ENCODE data around the gene MMP15. TPM values are rescaled to one million over a fixed set of nuclear protein-coding genes. Genes with fewer than 3 reads are reported as not detected.
A peak's percentile ranks its signal among the peaks of the same experiment; 100 is the strongest.

Gene MMP15
- total and polyA plus RNA-seq, 7 experiments from 2014 or later, result 0.06 to 0.85 (median 0.47) TPM; not detected in 1

GRCh38 chr16:57994778-57995177 lies 30.8 kb upstream of the MMP15 start:
- Histone ChIP-seq H3K4me3 (ENCODE audit: low read length) (no peak overlapping the region), H3K36me3 (ENCODE audit: control insufficient read depth in 2 of 3, insufficient read depth in 3 of 3, low read length in 3 of 3) (peaks cover 0 to 41% (median 12%) of the 10 kb centered on the region in 3 experiments), H3K27me3 (ENCODE audit: control insufficient read depth in 2 of 2, insufficient read depth in 2 of 2, low read length in 2 of 2) (no peaks in the 10 kb centered on the region), H3K27ac (ENCODE audit: low read depth, low read length) (peak overlapping the region; percentile 46), H3K4me1 (ENCODE audit: control insufficient read depth in 2 of 2, insufficient read depth in 2 of 2, low read length in 2 of 2) (peaks cover 43 to 55% of the 10 kb centered on the region in 2 donors), H3K9me3 (ENCODE audit: control insufficient read depth in 2 of 3, low read length in 3 of 3) (no peaks in the 10 kb centered on the region)
- intact Hi-C loops (cut with micrococcal nuclease), result loop anchor here in 1 of 2 donors (5.0 kb wide), 1 partner anchor 402 kb away; no protein-coding TSS in a partner anchor
- peak in 1 of 9 donors; percentile 20 for DNase-seq
- H3K9me3 Mint-ChIP-seq, result no peaks in the 10 kb centered on the region
- H3K27me3 Mint-ChIP-seq, result no peaks in the 10 kb centered on the region
- ChIA-PET CTCF (no interaction called here), POLR2A (no interaction called here)
- ATAC-seq, result peak; percentile 72
- peak overlapping the region in 8 of 9 donors; percentile 72 to 90 (median 84) for H3K27ac Mint-ChIP-seq
- peak overlapping the region in 5 of 10 donors; percentile 1 to 41 (median 19) for H3K4me3 Mint-ChIP-seq
- H3K36me3 Mint-ChIP-seq, result peaks cover 0 to 11% (median 0%) of the 10 kb centered on the region in 5 donors
- H3K4me1 Mint-ChIP-seq, result peaks cover 33 to 59% (median 41%) of the 10 kb centered on the region in 7 donors

- no peaks in the 10 kb centered on the region for H3K9me3 Mint-ChIP-seq
- H3K27ac ChIP-seq (ENCODE audit: low read depth, low read length), result peak overlapping the region; percentile 46
- POLR2A ChIA-PET, result no interaction called here
These were observed 29.7 kb upstream of the MMP15 start for GRCh38 chr16:57995721-57996405.

GRCh38 chr16:57996406-57997175 lies 29.0 kb upstream of the MMP15 start:
- no peak for DNase-seq
- no peaks in the 10 kb centered on the region for H3K27me3 Mint-ChIP-seq
- H3K4me1 Mint-ChIP-seq, result peaks cover 24 to 67% (median 46%) of the 10 kb centered on the region in 7 donors
- peaks cover 0 to 11% (median 0%) of the 10 kb centered on the region in 5 donors for H3K36me3 Mint-ChIP-seq
- ATAC-seq, result no peak
- Histone ChIP-seq H3K36me3 (ENCODE audit: control insufficient read depth in 2 of 3, insufficient read depth in 3 of 3, low read length in 3 of 3) (peaks cover 0 to 45% (median 12%) of the 10 kb centered on the region in 3 experiments), H3K4me3 (ENCODE audit: low read length) (no peak overlapping the region), H3K4me1 (ENCODE audit: control insufficient read depth in 2 of 2, insufficient read depth in 2 of 2, low read length in 2 of 2) (peaks cover 43 to 55% of the 10 kb centered on the region in 2 donors), H3K27me3 (ENCODE audit: control insufficient read depth in 2 of 2, insufficient read depth in 2 of 2, low read length in 2 of 2) (no peaks in the 10 kb centered on the region), H3K9me3 (ENCODE audit: control insufficient read depth in 2 of 3, low read length in 3 of 3) (no peaks in the 10 kb centered on the region), H3K27ac (ENCODE audit: low read depth, low read length) (peak overlapping the region; percentile 46)
- H3K27ac Mint-ChIP-seq, result peak overlapping the region in 4 of 9 donors; percentile 9 to 83 (median 36)
- intact Hi-C loops (cut with micrococcal nuclease), result loop anchor here in 1 of 2 donors (5.0 kb wide), 1 partner anchor 404 kb away; no protein-coding TSS in a partner anchor
- ChIA-PET CTCF (interaction anchor here (6.6 kb wide), 1 partner anchor 96 kb away, joined by 43 read pairs; no protein-coding TSS in a partner anchor), POLR2A (no interaction called here)
- no peaks in the 10 kb centered on the region for H3K9me3 Mint-ChIP-seq
- peak overlapping the region in 2 of 10 donors; percentile 19 to 79 for H3K4me3 Mint-ChIP-seq

More at GRCh38 chr16:57995721-57996405, 29.7 kb upstream of the MMP15 start:
- no peaks in the 10 kb centered on the region for H3K27me3 ChIP-seq (ENCODE audit: control insufficient read depth in 2 of 2, insufficient read depth in 2 of 2, low read length in 2 of 2)
- Mint-ChIP-seq H3K4me3 (peak overlapping the region in 3 of 10 donors; percentile 23 to 50 (median 29)), H3K4me1 (peaks cover 27 to 60% (median 41%) of the 10 kb centered on the region in 7 donors), H3K27me3 (no peaks in the 10 kb centered on the region), H3K36me3 (peaks cover 0 to 11% (median 0%) of the 10 kb centered on the region in 5 donors), H3K27ac (peak overlapping the region; percentile 9 to 89 (median 74))
- no peaks in the 10 kb centered on the region for H3K9me3 ChIP-seq (ENCODE audit: control insufficient read depth in 2 of 3, low read length in 3 of 3)
- H3K4me3 ChIP-seq (ENCODE audit: low read length), result no peak overlapping the region
- peaks cover 43 to 55% of the 10 kb centered on the region in 2 donors for H3K4me1 ChIP-seq (ENCODE audit: control insufficient read depth in 2 of 2, insufficient read depth in 2 of 2, low read length in 2 of 2)
- intact Hi-C loops (cut with micrococcal nuclease), result loop anchor here in 1 of 2 donors (5.0 kb wide), 1 partner anchor 404 kb away; no protein-coding TSS in a partner anchor
- DNase-seq (no peak), ATAC-seq (no peak)
- CTCF ChIA-PET, result no interaction called here
- H3K36me3 ChIP-seq (ENCODE audit: control insufficient read depth in 2 of 3, insufficient read depth in 3 of 3, low read length in 3 of 3), result peaks cover 0 to 43% (median 12%) of the 10 kb centered on the region in 3 experiments

GRCh38 chr16:57997176-57997527 lies 28.4 kb upstream of the MMP15 start:
- Mint-ChIP-seq H3K27ac (peak overlapping the region in 6 of 9 donors; percentile 16 to 83 (median 76)), H3K27me3 (no peaks in the 10 kb centered on the region), H3K9me3 (no peaks in the 10 kb centered on the region), H3K36me3 (peaks cover 0 to 11% (median 0%) of the 10 kb centered on the region in 5 donors), H3K4me1 (peaks cover 24 to 73% (median 51%) of the 10 kb centered on the region in 7 donors), H3K4me3 (peak overlapping the region in 4 of 10 donors; percentile 45 to 85 (median 81))
- DNase-seq, result no peak
- no peak for ATAC-seq
- Histone ChIP-seq H3K27ac (ENCODE audit: low read depth, low read length) (peak overlapping the region; percentile 37), H3K4me1 (ENCODE audit: control insufficient read depth in 2 of 2, insufficient read depth in 2 of 2, low read length in 2 of 2) (peaks cover 49 to 55% of the 10 kb centered on the region in 2 donors), H3K36me3 (ENCODE audit: control insufficient read depth in 2 of 3, insufficient read depth in 3 of 3, low read length in 3 of 3) (peaks cover 0 to 45% (median 12%) of the 10 kb centered on the region in 3 experiments), H3K4me3 (ENCODE audit: low read length) (no peak overlapping the region), H3K9me3 (ENCODE audit: control insufficient read depth in 2 of 3, low read length in 3 of 3) (no peaks in the 10 kb centered on the region), H3K27me3 (ENCODE audit: control insufficient read depth in 2 of 2, insufficient read depth in 2 of 2, low read length in 2 of 2) (no peaks in the 10 kb centered on the region)
- POLR2A ChIA-PET, result no interaction called here
- intact Hi-C loops (cut with micrococcal nuclease), result loop anchor here in 1 of 2 donors (5.0 kb wide), 1 partner anchor 405 kb away; no protein-coding TSS in a partner anchor
- CTCF ChIA-PET, result interaction anchor here (6.6 kb wide), 1 partner anchor 97 kb away, joined by 43 read pairs; no protein-coding TSS in a partner anchor

- CTCF ChIA-PET, result interaction anchor here (0.6 to 6.6 kb wide), 3 partner anchors 9 to 97 kb away, joined by 3 to 43 read pairs (median 16); no protein-coding TSS in a partner anchor
- intact Hi-C loops (cut with micrococcal nuclease), result loop anchor here in 1 of 2 donors (1.0 to 5.0 kb wide), 3 partner anchors 189 to 405 kb away; no protein-coding TSS in a partner anchor
These were observed 27.9 kb upstream of the MMP15 start for GRCh38 chr16:57997528-57998265.

More at GRCh38 chr16:57997528-57998265, 27.9 kb upstream of the MMP15 start:
- peak overlapping the region; percentile 79 to 92 (median 85) for H3K27ac Mint-ChIP-seq
- H3K4me1 ChIP-seq (ENCODE audit: control insufficient read depth in 2 of 2, insufficient read depth in 2 of 2, low read length in 2 of 2), result peaks cover 51 to 55% of the 10 kb centered on the region in 2 donors
- no peaks in the 10 kb centered on the region for H3K9me3 Mint-ChIP-seq
- peaks cover 0 to 11% (median 0%) of the 10 kb centered on the region in 5 donors for H3K36me3 Mint-ChIP-seq
- H3K27ac ChIP-seq (ENCODE audit: low read depth, low read length), result peak overlapping the region; percentile 85
- H3K4me3 ChIP-seq (ENCODE audit: low read length), result peak overlapping the region; percentile 67
- H3K4me1 Mint-ChIP-seq, result peaks cover 24 to 76% (median 57%) of the 10 kb centered on the region in 7 donors
- ATAC-seq (no peak), DNase-seq (no peak)
- H3K27me3 Mint-ChIP-seq, result no peaks in the 10 kb centered on the region
- H3K36me3 ChIP-seq (ENCODE audit: control insufficient read depth in 2 of 3, insufficient read depth in 3 of 3, low read length in 3 of 3), result peaks cover 0 to 45% (median 12%) of the 10 kb centered on the region in 3 experiments
- H3K9me3 ChIP-seq (ENCODE audit: control insufficient read depth in 2 of 3, low read length in 3 of 3), result no peaks in the 10 kb centered on the region
- no peaks in the 10 kb centered on the region for H3K27me3 ChIP-seq (ENCODE audit: control insufficient read depth in 2 of 2, insufficient read depth in 2 of 2, low read length in 2 of 2)
- POLR2A ChIA-PET, result interaction anchor here (1.0 kb wide), 1 partner anchor 9 kb away, joined by 3 read pairs; no protein-coding TSS in a partner anchor
- H3K4me3 Mint-ChIP-seq, result peak overlapping the region; percentile 70 to 91 (median 82)

Measured in naive thymus-derived CD4-positive, alpha-beta T cell (primary cell).